ENCODE measurements around the gene NRAP.

Gene NRAP

DNA sequence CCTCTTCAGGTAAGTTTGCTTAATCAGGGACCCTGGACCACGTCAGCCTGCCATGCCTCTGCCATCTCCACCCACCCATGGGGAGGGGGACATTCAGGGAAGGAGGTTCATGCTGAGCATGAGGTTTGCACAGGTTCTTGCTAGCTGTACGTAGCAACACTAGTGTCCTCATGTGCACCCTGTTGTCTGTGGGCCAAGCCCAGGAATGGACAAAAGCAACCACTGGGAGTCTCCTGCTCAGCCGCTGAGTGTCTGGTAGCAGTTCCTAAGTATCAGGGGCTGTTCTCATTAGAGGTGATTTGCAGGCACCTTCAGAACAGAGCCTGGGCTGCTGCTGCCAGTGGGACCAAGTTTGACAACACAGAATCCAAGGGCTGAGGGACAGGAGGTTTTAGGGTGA lies 33.8 kb upstream of the NRAP start:
- Histone ChIP-seq H3K9ac (ENCODE audit: low read length) (no peak overlapping the region), H3K36me3 (ENCODE audit: insufficient read depth, low read length) (peaks cover 25% of the 10 kb centered on the region), H3K9me3 (ENCODE audit: low read length) (peaks cover 7% of the 10 kb centered on the region), H3K4me1 (ENCODE audit: insufficient read depth, low read length) (no peaks in the 10 kb centered on the region), H3K4me3 (ENCODE audit: low read depth in 1 of 2, low read length in 2 of 2) (no peak overlapping the region), H3K27ac (ENCODE audit: low read depth, low read length) (no peak overlapping the region), H3K27me3 (ENCODE audit: control insufficient read depth in 1 of 2, insufficient read depth in 2 of 2, low read length in 2 of 2) (no peaks in the 10 kb centered on the region)

DNA sequence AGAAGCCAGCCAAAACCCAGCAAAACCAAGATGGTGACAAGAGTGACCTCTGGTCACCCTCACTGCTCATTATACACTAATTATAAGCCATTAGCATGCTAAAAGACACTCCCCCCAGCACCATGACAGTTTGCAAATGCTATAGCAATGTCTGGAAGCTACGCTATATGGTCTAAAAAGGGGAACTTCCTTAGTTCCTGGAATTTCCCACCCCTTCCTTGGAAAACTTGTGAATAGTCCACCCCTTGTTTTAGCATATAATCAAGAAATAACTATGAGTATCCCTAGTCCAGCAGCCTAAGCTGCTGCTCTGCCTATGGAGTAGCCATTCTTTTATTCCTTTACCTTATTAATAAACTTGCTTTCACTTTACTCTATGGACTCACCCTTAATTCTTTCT lies 31.9 kb upstream of the NRAP start:
- Histone ChIP-seq H3K27me3 (ENCODE audit: control insufficient read depth in 1 of 2, insufficient read depth in 2 of 2, low read length in 2 of 2) (no peaks in the 10 kb centered on the region), H3K27ac (ENCODE audit: low read depth, low read length) (no peak overlapping the region), H3K4me1 (ENCODE audit: insufficient read depth, low read length) (no peaks in the 10 kb centered on the region), H3K9ac (ENCODE audit: low read length) (no peak overlapping the region), H3K9me3 (ENCODE audit: low read length) (peaks cover 12% of the 10 kb centered on the region), H3K4me3 (ENCODE audit: low read depth in 1 of 2, low read length in 2 of 2) (no peak overlapping the region), H3K36me3 (ENCODE audit: insufficient read depth, low read length) (peaks cover 36% of the 10 kb centered on the region)

- no peak overlapping the region for H3K27ac ChIP-seq (ENCODE audit: low read depth, low read length)
- H3K27me3 ChIP-seq (ENCODE audit: control insufficient read depth in 1 of 2, insufficient read depth in 2 of 2, low read length in 2 of 2), result no peaks in the 10 kb centered on the region
- no peak overlapping the region for H3K4me3 ChIP-seq (ENCODE audit: low read depth in 1 of 2, low read length in 2 of 2)
- H3K36me3 ChIP-seq (ENCODE audit: insufficient read depth, low read length), result peaks cover 26% of the 10 kb centered on the region
- no peak overlapping the region for H3K9ac ChIP-seq (ENCODE audit: low read length)
- H3K9me3 ChIP-seq (ENCODE audit: low read length), result peaks cover 12% of the 10 kb centered on the region
- H3K4me1 ChIP-seq (ENCODE audit: insufficient read depth, low read length), result no peaks in the 10 kb centered on the region
Measured at GRCh38 chr10:113693348-113693747, 29.5 kb upstream of the NRAP start.

GRCh38 chr10:113692271-113692670 lies 28.4 kb upstream of the NRAP start:
- Histone ChIP-seq H3K4me1 (ENCODE audit: insufficient read depth, low read length) (no peaks in the 10 kb centered on the region), H3K9me3 (ENCODE audit: low read length) (peaks cover 12% of the 10 kb centered on the region), H3K36me3 (ENCODE audit: insufficient read depth, low read length) (peaks cover 16% of the 10 kb centered on the region)

DNA sequence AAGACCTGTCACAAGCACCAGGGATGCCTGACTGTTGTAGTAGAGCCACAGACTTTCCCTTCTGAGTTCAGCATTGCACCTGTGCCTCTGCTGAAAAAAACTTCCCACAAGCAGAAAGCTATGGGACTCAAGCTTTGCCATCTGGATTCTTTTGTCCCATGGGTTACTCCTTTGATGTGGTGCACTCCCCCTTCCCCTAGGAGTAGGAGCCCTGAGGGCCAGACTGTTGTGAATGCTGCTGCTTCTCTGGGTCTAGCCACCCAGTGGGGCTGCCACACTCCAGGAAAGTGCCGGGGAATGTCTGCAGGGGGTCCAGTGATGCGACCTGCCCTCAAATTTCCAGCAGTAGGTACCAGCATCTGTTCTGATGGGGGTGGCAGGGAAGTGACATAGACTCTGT lies 27.5 kb upstream of the NRAP start:
- Histone ChIP-seq H3K27me3 (ENCODE audit: control insufficient read depth in 1 of 2, insufficient read depth in 2 of 2, low read length in 2 of 2) (no peaks in the 10 kb centered on the region), H3K4me1 (ENCODE audit: insufficient read depth, low read length) (no peaks in the 10 kb centered on the region), H3K27ac (ENCODE audit: low read depth, low read length) (no peak overlapping the region), H3K9me3 (ENCODE audit: low read length) (peaks cover 12% of the 10 kb centered on the region), H3K9ac (ENCODE audit: low read length) (no peak overlapping the region), H3K4me3 (ENCODE audit: low read depth in 1 of 2, low read length in 2 of 2) (no peak overlapping the region), H3K36me3 (ENCODE audit: insufficient read depth, low read length) (peaks cover 16% of the 10 kb centered on the region)

More at GRCh38 chr10:113692271-113692670, 28.4 kb upstream of the NRAP start:
- H3K4me3 ChIP-seq (ENCODE audit: low read depth in 1 of 2, low read length in 2 of 2), result peak overlapping the region in 1 of 2 donors; percentile 7
- no peaks in the 10 kb centered on the region for H3K27me3 ChIP-seq (ENCODE audit: control insufficient read depth in 1 of 2, insufficient read depth in 2 of 2, low read length in 2 of 2)
- no peak overlapping the region for H3K9ac ChIP-seq (ENCODE audit: low read length)
- no peak overlapping the region for H3K27ac ChIP-seq (ENCODE audit: low read depth, low read length)

DNA sequence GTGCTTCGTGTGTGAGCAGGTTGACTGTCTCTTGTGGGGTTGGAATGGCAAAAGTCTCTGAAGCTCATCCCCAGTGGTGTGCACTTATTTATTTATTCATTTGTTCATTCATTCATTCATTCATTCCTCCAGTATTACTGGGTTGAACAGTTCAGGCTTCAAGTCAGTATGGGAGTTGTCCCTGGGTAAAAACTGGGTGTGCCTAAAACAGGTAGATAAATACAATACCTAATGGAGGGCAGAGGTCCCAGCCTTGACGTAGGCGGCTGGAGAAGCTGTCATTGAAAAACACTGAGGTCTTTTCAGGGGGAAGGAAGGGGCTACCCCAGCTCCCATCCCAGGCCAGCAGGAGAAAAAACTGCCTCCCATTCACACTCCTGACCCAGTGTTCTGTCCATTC lies 26.9 kb upstream of the NRAP start:
- peaks cover 16% of the 10 kb centered on the region for H3K36me3 ChIP-seq (ENCODE audit: insufficient read depth, low read length)
- no peaks in the 10 kb centered on the region for H3K27me3 ChIP-seq (ENCODE audit: control insufficient read depth in 1 of 2, insufficient read depth in 2 of 2, low read length in 2 of 2)
- H3K9ac ChIP-seq (ENCODE audit: low read length), result no peak overlapping the region
- no peaks in the 10 kb centered on the region for H3K4me1 ChIP-seq (ENCODE audit: insufficient read depth, low read length)
- peaks cover 12% of the 10 kb centered on the region for H3K9me3 ChIP-seq (ENCODE audit: low read length)
- H3K27ac ChIP-seq (ENCODE audit: low read depth, low read length), result no peak overlapping the region
- H3K4me3 ChIP-seq (ENCODE audit: low read depth in 1 of 2, low read length in 2 of 2), result no peak overlapping the region

- Histone ChIP-seq H3K4me3 (ENCODE audit: low read depth in 1 of 2, low read length in 2 of 2) (no peak overlapping the region), H3K27ac (ENCODE audit: low read depth, low read length) (no peak overlapping the region), H3K36me3 (ENCODE audit: insufficient read depth, low read length) (peaks cover 16% of the 10 kb centered on the region), H3K27me3 (ENCODE audit: control insufficient read depth in 1 of 2, insufficient read depth in 2 of 2, low read length in 2 of 2) (no peaks in the 10 kb centered on the region), H3K4me1 (ENCODE audit: insufficient read depth, low read length) (no peaks in the 10 kb centered on the region), H3K9me3 (ENCODE audit: low read length) (peaks cover 12% of the 10 kb centered on the region), H3K9ac (ENCODE audit: low read length) (no peak overlapping the region)
Measured at GRCh38 chr10:113689574-113689973, 25.7 kb upstream of the NRAP start.

DNA sequence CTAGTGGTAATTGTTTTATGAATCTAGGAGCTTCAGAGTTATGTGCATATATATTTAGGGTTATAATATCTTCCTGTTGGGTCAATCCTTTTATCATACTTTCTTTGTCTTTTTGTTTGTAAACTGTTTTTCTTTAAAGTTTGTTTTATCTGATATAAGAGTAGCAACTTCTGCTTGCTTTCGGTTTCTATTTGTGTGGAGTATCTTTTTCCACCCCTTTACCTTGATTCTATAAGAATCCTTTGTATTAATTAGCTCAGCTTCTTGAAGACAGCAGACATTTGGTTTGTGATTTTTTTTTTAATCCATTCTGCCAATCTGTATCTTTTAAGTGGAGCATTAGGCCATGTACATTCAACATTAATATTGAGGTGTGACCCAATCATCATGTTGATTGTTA lies 25.2 kb upstream of the NRAP start:
- peaks cover 12% of the 10 kb centered on the region for H3K9me3 ChIP-seq (ENCODE audit: low read length)

GRCh38 chr10:113687037-113687436 lies 23.2 kb upstream of the NRAP start:
- H3K36me3 ChIP-seq (ENCODE audit: insufficient read depth, low read length), result peaks cover 5% of the 10 kb centered on the region
- H3K4me1 ChIP-seq (ENCODE audit: insufficient read depth, low read length), result no peaks in the 10 kb centered on the region
- H3K9ac ChIP-seq (ENCODE audit: low read length), result no peak overlapping the region
- H3K9me3 ChIP-seq (ENCODE audit: low read length), result no peaks in the 10 kb centered on the region
- no peak overlapping the region for H3K4me3 ChIP-seq (ENCODE audit: low read depth in 1 of 2, low read length in 2 of 2)
- H3K27me3 ChIP-seq (ENCODE audit: control insufficient read depth in 1 of 2, insufficient read depth in 2 of 2, low read length in 2 of 2), result no peaks in the 10 kb centered on the region
- no peak overlapping the region for H3K27ac ChIP-seq (ENCODE audit: low read depth, low read length)

More for the DNA sequence above, 25.2 kb upstream of the NRAP start:
- no peaks in the 10 kb centered on the region for H3K27me3 ChIP-seq (ENCODE audit: control insufficient read depth in 1 of 2, insufficient read depth in 2 of 2, low read length in 2 of 2)
- no peak overlapping the region for H3K27ac ChIP-seq (ENCODE audit: low read depth, low read length)
- H3K9ac ChIP-seq (ENCODE audit: low read length), result no peak overlapping the region
- no peak overlapping the region for H3K4me3 ChIP-seq (ENCODE audit: low read depth in 1 of 2, low read length in 2 of 2)
- H3K36me3 ChIP-seq (ENCODE audit: insufficient read depth, low read length), result peaks cover 16% of the 10 kb centered on the region
- no peaks in the 10 kb centered on the region for H3K4me1 ChIP-seq (ENCODE audit: insufficient read depth, low read length)

DNA sequence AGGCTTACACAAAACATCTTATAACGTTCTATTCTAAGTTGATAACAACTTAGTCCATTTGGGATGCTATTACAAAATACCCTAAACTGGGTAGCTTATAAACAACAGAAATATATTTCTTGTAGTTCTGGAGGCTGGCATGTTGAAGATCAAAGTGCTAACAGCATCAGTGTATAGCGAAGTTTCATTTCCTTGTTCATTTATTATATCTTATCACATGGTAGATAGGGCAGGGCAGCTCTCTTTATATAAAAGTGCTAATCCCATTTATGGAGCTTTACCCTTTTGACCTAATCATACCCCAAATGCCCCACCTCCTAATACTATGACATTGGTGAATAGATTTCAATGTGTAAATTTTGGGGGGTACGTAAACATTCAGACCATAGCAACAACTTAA lies 22.2 kb upstream of the NRAP start:
- no peaks in the 10 kb centered on the region for H3K9me3 ChIP-seq (ENCODE audit: low read length)
- H3K27me3 ChIP-seq (ENCODE audit: control insufficient read depth in 1 of 2, insufficient read depth in 2 of 2, low read length in 2 of 2), result no peaks in the 10 kb centered on the region
- H3K4me1 ChIP-seq (ENCODE audit: insufficient read depth, low read length), result peaks cover 8% of the 10 kb centered on the region
- no peak overlapping the region for H3K4me3 ChIP-seq (ENCODE audit: low read depth in 1 of 2, low read length in 2 of 2)
- H3K9ac ChIP-seq (ENCODE audit: low read length), result no peak overlapping the region
- no peak overlapping the region for H3K27ac ChIP-seq (ENCODE audit: low read depth, low read length)
- no peaks in the 10 kb centered on the region for H3K36me3 ChIP-seq (ENCODE audit: insufficient read depth, low read length)

DNA sequence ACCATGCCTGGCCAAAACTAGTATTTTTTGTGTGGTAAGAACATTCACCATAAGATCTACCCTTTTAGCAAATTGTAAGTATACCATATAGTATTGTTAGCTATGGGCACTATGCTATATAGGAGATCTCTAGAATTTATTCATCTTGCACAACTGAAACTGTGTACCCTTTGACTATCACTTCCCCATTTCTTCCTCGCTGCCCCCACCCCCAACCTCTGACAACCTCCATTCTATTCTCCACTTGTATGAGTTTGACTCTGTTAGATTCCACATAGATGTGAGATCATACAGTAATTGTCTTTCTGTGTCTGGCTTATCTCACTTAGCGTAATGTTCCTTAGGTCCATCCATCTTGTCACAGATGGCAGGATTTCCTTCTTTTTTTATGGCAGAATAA lies 19.5 kb upstream of the NRAP start:
- Histone ChIP-seq H3K9ac (ENCODE audit: low read length) (no peak overlapping the region), H3K9me3 (ENCODE audit: low read length) (no peaks in the 10 kb centered on the region), H3K4me1 (ENCODE audit: insufficient read depth, low read length) (peaks cover 14% of the 10 kb centered on the region)

DNA sequence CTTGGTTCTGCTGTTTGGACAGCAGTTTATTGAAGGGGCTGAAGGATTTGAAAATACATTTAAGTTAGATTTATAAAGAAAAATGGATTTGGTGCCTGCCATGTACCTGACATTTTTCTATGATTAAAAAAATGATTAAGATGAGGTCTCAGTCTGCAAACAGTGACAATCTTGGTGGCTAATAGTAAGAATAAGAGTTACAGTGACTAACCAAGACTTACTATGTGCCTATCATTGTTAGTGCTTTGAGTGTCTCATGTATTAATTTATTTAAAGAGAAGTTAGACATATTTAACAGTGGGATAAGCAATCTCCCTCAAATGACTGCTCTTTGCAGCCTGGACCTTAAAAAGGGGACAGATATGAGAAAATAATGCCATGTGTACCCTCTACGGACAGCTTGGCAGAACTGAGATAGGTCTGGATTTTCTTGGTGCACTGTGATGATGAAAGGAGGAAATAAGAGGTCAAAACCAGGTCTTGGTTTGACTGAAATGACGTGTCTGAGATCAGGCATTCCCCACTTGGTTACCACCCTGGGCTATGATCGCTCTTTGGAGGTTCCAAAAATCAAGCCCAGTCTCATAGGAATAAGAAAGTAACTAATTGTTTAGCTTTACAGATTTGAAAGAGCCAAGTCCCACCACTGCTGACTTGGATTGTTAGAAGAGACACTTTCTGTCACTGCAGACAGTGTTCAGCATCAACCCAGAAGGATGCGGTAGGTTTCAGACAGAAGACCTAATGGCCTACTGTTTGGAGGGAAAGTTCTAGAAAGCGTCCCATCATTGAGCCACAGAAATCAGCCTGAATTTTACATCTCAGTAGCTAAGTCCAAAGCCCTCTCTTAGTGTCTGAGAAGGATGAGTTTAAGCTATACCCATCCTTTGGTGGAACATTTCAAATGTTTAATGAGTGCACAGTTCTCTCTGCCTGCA lies 18.0 kb upstream of the NRAP start:
- H3K9me3 ChIP-seq (ENCODE audit: low read length), result no peaks in the 10 kb centered on the region
- peaks cover 14% of the 10 kb centered on the region for H3K4me1 ChIP-seq (ENCODE audit: insufficient read depth, low read length)
- no peak overlapping the region for H3K27ac ChIP-seq (ENCODE audit: low read depth, low read length)
- no peaks in the 10 kb centered on the region for H3K27me3 ChIP-seq (ENCODE audit: control insufficient read depth in 1 of 2, insufficient read depth in 2 of 2, low read length in 2 of 2)
- H3K9ac ChIP-seq (ENCODE audit: low read length), result no peak overlapping the region
- peak overlapping the region in 1 of 2 donors; percentile 99 for H3K4me3 ChIP-seq (ENCODE audit: low read depth in 1 of 2, low read length in 2 of 2)
- no peaks in the 10 kb centered on the region for H3K36me3 ChIP-seq (ENCODE audit: insufficient read depth, low read length)

More for the DNA sequence above, 19.5 kb upstream of the NRAP start:
- Histone ChIP-seq H3K4me3 (ENCODE audit: low read depth in 1 of 2, low read length in 2 of 2) (no peak overlapping the region), H3K36me3 (ENCODE audit: insufficient read depth, low read length) (no peaks in the 10 kb centered on the region), H3K27me3 (ENCODE audit: control insufficient read depth in 1 of 2, insufficient read depth in 2 of 2, low read length in 2 of 2) (no peaks in the 10 kb centered on the region), H3K27ac (ENCODE audit: low read depth, low read length) (no peak overlapping the region)
